HG03039 (cell line): ENCODE data around the gene CAP2.
"Not testable (repeated sequence)": the region's sequence is repeated elsewhere in the genome, so short reads cannot be mapped to it uniquely, and the experiment has no call there.

Source experiments
- ATAC-seq: cut with Tn5 transposase; IDR thresholded peaks from one replicate; pipeline ENCODE4 v1.9.1; 2021; ENCODE audit warnings: mild to moderate bottlenecking, moderate library complexity; ENCODE audit not compliant: unreplicated experiment

The CAP2 gene

GRCh38 chr6:17396256-17396655, 2.9 kb downstream of the CAP2 start:
- no peak for ATAC-seq

- no peak for ATAC-seq
Measured at GRCh38 chr6:17397764-17398194, 4.4 kb downstream of the CAP2 start.

DNA sequence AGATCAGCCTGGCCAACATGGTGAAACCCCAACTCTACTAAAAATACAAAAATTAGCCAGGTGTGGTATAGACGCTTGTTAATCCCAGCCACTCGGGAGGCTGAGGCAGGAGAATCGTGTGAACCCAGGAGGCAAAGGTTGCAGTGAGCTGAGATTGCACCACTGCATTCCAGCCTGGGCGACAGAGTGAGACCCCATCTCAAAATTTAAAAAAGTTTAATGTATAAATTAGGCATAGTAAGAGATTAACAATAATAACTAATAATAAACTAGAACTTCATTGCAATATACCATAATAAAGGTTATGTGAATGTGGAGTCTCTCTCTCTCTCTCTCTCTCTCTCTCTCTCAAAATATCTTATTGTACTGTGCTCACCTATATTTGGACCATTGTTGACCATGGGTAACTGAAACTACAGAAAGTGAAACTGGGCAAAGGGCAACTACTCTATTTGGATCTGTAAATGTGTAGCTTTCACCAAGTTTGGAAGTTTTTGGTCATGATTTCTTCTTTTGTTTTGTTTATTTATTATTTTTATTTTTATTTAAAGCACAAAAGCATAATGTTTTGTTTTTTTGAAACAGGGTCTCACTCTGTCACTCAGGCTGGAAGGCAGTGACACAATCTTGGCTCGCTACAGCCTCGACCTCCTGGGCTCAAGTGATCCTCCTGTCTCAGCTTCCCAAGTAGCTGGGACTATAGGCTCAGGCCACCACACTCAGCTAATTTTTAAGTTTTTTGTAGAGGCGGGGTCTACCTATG, 12.0 kb downstream of the CAP2 start:
- ATAC-seq, result not testable (repeated sequence)

DNA sequence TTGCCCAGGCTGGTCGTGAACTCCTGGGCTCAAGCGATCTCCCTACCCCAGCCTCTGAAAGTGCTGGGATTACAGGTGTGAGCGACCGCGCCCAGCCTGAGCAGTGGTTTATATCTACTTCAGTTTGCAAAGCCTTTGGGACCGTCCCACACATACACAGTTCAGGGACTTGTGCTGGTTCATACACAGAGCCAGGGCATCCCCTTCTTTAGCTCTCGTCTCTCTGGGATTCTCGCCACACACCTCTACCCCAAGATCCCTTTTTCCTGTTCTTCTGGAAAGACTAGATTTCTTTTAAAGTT, 12.5 kb downstream of the CAP2 start:
- ATAC-seq, result no peak

DNA sequence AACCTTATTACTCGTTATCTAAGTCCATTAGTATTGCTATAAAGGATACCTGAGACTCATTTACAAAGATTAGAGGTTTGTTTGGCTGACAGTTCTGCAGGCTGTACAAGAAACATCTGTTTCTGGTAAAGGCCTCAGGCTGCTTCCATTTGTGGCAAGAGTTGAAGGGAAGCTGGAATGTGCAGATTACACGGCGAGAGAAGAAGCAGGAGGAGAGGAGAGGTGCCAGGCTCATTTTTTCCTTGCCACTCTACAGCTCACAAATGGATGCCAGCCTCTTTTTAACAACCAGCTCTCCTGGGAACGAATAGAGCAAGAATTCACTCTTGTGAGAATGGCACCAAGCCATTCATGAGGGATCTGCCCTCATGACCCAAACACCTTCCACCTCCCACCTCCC, 14.7 kb downstream of the CAP2 start:
- no peak for ATAC-seq

- ATAC-seq, result no peak
Measured at GRCh38 chr6:17410281-17410680, 16.9 kb downstream of the CAP2 start.

- no peak for ATAC-seq
Measured at GRCh38 chr6:17413313-17413750, 19.9 kb downstream of the CAP2 start.

DNA sequence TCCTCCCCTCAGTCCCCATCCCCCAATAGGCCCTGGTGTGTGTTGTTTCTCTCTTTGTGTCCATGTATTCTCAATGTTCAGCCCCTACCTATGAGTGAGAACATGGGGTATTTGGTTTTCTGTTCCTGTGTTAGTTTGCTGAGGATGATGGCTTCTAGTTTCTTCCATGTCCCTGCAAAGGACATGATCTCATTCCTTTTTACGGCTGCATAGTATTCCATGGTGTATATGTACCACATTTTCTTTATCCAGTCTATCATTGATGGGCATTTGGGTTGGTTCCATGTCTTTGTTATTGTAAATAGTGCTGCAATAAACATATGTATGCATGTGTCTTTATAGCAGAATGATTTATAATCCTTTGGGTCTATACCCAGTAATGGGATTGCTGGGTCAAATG, 21.0 kb downstream of the CAP2 start:
- not testable (repeated sequence) for ATAC-seq

GRCh38 chr6:17415321-17415720, 21.9 kb downstream of the CAP2 start:
- no peak for ATAC-seq

- no peak for ATAC-seq
Measured at GRCh38 chr6:17416806-17417205, 23.4 kb downstream of the CAP2 start.

- ATAC-seq, result no peak
Measured at GRCh38 chr6:17417817-17418216, 24.4 kb downstream of the CAP2 start.

DNA sequence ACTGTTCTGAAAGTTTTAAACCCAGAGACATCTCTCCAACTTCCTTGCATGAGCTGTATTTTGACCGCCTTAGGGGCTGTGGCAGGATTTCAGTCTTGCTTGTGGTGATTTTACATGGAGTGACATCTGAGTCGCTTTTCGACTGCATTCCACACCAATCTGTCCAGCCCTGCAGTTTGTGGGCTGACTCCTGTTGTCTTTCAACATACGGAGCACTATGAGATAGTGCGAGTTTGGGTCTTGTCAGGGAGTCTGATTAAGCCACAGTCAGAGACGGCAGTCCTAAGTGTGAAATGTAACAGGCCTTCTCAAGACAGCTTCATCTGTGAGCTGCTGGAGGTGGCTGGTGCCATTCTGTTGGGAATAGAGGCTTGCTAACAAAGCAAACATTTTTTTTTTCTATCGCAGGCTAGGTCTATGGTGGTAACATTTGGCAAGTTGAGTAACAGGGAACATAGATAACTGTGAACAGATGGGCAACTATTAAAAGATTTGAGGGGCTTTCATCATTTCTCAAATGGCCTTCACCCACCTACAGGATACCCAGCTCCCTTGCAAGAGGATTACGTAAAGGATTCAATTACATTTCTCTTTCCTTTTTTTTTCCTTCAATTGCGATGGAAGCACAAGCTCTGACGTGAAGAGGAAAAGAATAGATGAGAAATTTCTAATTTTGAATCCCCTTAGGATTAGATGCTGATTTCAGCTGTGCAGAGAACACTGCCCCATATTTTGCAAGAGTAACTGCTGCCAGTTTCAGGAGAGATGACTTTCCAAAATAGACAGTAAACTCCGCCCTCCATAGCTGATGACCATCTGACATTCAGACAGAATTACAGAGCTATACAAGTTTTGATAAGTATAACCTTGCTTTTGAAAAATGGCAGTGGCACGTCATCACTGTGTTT, 25.1 kb downstream of the CAP2 start:
- no peak for ATAC-seq

DNA sequence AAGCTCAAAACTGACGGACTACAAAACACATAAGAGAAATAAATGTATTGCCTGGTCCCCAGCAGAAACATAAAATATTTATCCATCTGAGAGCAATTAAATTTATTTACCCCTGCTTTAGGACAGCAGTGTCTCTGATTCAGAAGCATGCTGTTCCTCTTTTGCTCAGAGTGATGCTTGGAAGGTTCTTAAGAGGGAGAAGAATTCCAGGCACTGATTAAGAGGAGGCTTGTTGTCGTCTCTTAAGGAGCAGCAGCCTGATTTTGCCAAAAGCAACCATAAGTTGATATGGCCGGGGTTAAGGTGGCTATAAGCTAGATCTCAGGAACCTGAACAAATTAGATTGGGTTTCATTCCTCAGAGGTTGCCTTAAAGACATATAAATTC, 25.8 kb downstream of the CAP2 start:
- ATAC-seq, result no peak

DNA sequence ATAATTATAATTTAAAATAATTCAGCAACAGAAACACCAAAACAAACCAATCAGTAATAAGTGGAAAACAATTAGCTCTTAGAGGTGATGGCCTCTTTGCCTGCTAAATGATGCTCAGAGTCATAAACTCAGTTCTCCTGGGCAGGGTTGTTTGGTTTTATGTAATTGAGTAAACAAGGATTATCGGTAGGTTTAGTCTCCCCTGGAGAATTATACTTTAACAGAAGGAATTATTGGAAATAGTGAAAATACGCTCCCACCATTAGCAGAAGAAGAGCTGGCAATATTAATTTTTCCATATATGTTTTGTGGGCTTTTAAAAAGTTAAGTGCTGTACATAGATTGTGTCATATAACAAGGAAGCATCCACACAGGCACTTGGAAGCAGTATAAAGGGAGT, 27.0 kb downstream of the CAP2 start:
- ATAC-seq, result no peak

GRCh38 chr6:17421406-17421805, 28.0 kb downstream of the CAP2 start:
- no peak for ATAC-seq

GRCh38 chr6:17423026-17423425, 29.6 kb downstream of the CAP2 start:
- ATAC-seq, result no peak

GRCh38 chr6:17427062-17427461, 33.7 kb downstream of the CAP2 start:
- ATAC-seq, result no peak

DNA sequence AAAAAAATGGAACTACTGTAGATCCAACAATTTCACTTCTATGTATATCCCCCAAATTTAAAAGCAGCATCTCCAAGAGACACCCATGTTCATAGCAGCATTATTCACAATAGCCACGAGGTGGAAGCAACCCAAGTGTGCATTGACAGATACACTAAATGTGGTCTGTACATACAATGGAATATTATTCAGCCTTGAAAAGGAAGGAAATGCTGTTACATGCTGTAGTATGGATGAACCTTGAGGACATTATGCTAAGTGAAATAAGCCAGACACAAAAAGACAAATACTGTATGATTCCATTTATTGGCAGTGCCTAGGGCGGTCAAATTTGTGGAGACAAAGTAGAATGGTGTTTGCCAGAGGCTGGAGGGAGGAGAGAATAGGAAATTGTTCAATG, 34.2 kb downstream of the CAP2 start:
- ATAC-seq, result no peak

DNA sequence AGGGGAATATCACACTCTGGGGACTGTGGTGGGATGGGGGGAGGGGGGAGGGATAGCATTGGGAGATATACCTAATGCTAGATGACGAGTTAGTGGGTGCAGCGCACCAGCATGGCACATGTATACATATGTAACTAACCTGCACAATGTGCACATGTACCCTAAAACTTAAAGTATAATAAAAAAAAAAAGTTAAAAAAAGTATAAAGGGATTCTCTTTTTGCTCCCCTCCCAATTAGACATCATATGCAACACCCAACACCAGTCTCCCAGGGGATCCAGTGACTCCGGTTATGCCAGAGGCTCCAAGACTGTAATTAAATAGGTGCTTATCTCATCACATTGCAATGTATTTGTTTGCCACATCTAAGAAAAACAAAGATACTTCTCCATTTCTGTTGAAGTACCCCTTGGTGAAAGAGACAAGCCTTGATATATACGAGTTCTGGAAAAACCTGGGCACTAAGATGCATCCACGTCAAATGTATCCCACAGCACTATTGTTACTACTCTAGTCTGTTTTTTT, 35.3 kb downstream of the CAP2 start:
- not testable (repeated sequence) for ATAC-seq

- ATAC-seq, result no peak
Measured at GRCh38 chr6:17429383-17430061, 36.1 kb downstream of the CAP2 start.

DNA sequence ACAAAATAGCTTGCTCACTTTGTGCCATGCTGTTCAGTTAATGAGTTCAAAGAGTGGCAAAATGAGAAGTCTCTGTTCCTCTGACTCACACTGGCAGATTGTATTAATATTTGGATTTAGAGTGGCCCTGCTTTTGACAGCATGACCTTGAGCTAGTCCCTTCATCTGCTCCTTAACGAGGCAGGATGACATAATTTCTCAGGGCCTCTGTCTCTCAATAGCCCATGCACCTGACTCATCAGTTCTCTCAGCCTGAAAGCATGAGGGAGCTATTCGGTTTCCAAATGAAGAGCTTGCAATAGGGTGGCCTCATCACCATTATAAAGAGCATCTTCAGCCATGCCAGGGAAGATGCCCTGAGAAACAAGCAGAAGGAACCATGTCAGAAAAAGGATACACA, 38.2 kb downstream of the CAP2 start:
- no peak for ATAC-seq
